PFSK-1 (cell line): ENCODE results near the gene HEG1.

Experiments used
- FOXP2 ChIP-seq: optimal IDR thresholded peaks from 2 replicates; pipeline ENCODE3; 2011; ENCODE audit warnings: borderline replicate concordance, control low read depth, inconsistent platforms; ENCODE audit not compliant: insufficient read depth; ENCODE audit errors: extremely low read length, extremely low read depth
- POLR2AphosphoS5 ChIP-seq: IDR thresholded peaks from 2 replicates; pipeline ENCODE4 v1.6.1; 2012; ENCODE audit warnings: low read depth, mild to moderate bottlenecking, control low read depth, low read length, moderate library complexity
- SIN3A ChIP-seq: IDR thresholded peaks from 2 replicates; pipeline ENCODE4 v1.6.1; 2012; ENCODE audit warnings: mild to moderate bottlenecking, low read length, moderate library complexity, borderline replicate concordance; ENCODE audit not compliant: insufficient read depth
- TAF1 ChIP-seq: IDR thresholded peaks from 2 replicates; pipeline ENCODE4 v1.6.1; 2012; ENCODE audit warnings: low read length, control low read depth, borderline replicate concordance; ENCODE audit not compliant: insufficient read depth
- TF ChIP-seq, protein P1 (sequence below), 2 experiments: IDR thresholded peaks; 2 replicates each; pipeline versions ENCODE4 v1.6.1 to v1.8.0; 2011 to 2012; ENCODE audit warnings: low read depth in 2 of 2, low read length in 2 of 2, control low read depth in 1 of 2, inconsistent platforms in 1 of 2, mild to moderate bottlenecking in 1 of 2, moderate library complexity in 1 of 2; ENCODE audit not compliant: insufficient read depth in 1 of 2

DNA sequence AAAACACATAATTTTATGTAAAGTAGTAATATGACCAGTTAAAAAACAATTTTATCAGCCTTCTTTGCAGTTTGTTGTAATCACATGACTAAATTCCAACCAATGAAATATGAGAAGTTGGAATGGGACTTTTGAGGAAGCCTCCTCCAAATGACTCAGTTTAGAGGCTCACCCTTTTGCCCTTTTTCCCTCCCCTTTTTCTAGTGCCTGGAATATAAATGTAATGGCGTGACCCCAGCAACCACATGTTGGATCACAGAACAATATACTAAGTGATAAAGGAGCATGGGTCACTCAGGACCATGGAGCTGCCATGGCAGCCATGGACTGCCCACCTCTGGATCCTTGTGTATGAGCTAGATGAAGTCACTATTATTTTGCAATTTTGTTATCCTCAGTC is 48.8 kb upstream of the HEG1 start:
- no peak for TF ChIP-seq POLR2AphosphoS5
- TF ChIP-seq SIN3A: no peak
- TF ChIP-seq FOXP2: no peak
- TF ChIP-seq, protein P1, sequence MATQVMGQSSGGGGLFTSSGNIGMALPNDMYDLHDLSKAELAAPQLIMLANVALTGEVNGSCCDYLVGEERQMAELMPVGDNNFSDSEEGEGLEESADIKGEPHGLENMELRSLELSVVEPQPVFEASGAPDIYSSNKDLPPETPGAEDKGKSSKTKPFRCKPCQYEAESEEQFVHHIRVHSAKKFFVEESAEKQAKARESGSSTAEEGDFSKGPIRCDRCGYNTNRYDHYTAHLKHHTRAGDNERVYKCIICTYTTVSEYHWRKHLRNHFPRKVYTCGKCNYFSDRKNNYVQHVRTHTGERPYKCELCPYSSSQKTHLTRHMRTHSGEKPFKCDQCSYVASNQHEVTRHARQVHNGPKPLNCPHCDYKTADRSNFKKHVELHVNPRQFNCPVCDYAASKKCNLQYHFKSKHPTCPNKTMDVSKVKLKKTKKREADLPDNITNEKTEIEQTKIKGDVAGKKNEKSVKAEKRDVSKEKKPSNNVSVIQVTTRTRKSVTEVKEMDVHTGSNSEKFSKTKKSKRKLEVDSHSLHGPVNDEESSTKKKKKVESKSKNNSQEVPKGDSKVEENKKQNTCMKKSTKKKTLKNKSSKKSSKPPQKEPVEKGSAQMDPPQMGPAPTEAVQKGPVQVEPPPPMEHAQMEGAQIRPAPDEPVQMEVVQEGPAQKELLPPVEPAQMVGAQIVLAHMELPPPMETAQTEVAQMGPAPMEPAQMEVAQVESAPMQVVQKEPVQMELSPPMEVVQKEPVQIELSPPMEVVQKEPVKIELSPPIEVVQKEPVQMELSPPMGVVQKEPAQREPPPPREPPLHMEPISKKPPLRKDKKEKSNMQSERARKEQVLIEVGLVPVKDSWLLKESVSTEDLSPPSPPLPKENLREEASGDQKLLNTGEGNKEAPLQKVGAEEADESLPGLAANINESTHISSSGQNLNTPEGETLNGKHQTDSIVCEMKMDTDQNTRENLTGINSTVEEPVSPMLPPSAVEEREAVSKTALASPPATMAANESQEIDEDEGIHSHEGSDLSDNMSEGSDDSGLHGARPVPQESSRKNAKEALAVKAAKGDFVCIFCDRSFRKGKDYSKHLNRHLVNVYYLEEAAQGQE (IDR thresholded peaks at IDR 0.05; ENCODE audit: insufficient read depth in 1 of 2, low read depth in 2 of 2, low read length in 2 of 2): no peak
- TF ChIP-seq TAF1: no peak
